ENCODE data around the gene AQP2.
A peak's percentile ranks its signal among the peaks of the same experiment; 100 is the strongest.

AQP2 gene

DNA sequence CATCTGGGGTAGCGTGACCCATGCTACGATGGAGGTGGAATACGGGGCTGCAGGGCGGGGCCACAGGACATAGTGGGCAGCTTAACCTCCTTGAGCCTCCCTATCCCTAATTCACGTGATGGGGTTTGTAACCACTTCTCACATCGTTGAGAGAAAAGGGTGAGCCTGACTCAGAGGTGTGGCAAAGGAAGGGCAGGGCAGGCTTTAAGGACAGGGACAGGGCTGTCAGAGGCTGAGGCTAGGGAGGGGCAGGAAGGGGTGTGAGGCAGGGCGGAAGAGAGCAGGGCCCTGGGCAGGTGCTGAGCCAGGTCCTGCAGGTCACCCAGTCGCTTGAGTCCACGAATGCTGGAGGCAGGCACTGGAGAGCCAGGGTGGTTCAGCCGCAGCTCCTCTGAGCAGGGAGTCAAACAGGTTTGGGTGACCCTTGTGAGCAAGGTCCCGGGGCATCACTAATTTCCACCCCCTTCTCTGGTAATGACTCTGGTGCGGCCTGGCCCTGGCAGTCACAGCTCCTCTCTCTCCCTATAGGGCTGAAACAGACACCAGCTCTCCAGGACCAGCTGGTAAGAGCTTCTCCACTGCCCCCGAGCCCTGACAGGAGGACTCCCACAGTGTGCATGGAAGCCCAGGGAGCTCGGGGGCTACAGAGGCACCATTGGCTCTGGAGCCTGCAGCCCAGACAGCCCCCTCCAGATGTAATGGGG lies 7.5 kb upstream of the AQP2 start:
- POLR2A ChIA-PET = no interaction called here
- H3K4me1 ChIP-seq (ENCODE audit: control insufficient read depth, insufficient read depth, low read length) = no peaks in the 10 kb centered on the region
- H3K36me3 ChIP-seq (ENCODE audit: control insufficient read depth in 2 of 2, insufficient read depth in 1 of 2, low read length in 2 of 2) = no peaks in the 10 kb centered on the region

GRCh38 chr12:49943625-49943960 lies 6.9 kb upstream of the AQP2 start:
- Histone ChIP-seq H3K36me3 (ENCODE audit: control insufficient read depth in 2 of 2, insufficient read depth in 1 of 2, low read length in 2 of 2) (no peaks in the 10 kb centered on the region), H3K4me3 (ENCODE audit: low read depth, low read length) (no peak overlapping the region), H3K4me1 (ENCODE audit: control insufficient read depth, insufficient read depth, low read length) (no peaks in the 10 kb centered on the region), H3K27ac (ENCODE audit: extremely low read depth, low read depth, low read length) (no peak overlapping the region), H3K9me3 (ENCODE audit: control insufficient read depth, insufficient read depth, low read depth, low read length) (no peaks in the 10 kb centered on the region)
- ChIA-PET POLR2A (no interaction called here), CTCF (interaction anchor here (0.6 to 2.3 kb wide), 6 partner anchors 14 to 215 kb away, joined by 3 to 8 read pairs (median 4); no protein-coding TSS in a partner anchor)
- TF ChIP-seq ZNF16 (tag by site-specific recombination; IDR thresholded peaks at IDR 0.05; ENCODE audit: low read depth) (peak; percentile 83; the same call in 1 of the 2 replicates), ZNF792 (tag by site-specific recombination; IDR thresholded peaks at IDR 0.05) (no peak)

More for the DNA sequence above, 7.5 kb upstream of the AQP2 start:
- CTCF ChIA-PET = interaction anchor here (0.6 to 2.3 kb wide), 10 partner anchors 13 to 215 kb away, joined by 3 to 8 read pairs (median 4); no protein-coding TSS in a partner anchor
- Histone ChIP-seq H3K9me3 (ENCODE audit: control insufficient read depth, insufficient read depth, low read depth, low read length) (no peaks in the 10 kb centered on the region), H3K27ac (ENCODE audit: extremely low read depth, low read depth, low read length) (no peak overlapping the region), H3K4me3 (ENCODE audit: low read depth, low read length) (no peak overlapping the region)
- TF ChIP-seq, protein P1, sequence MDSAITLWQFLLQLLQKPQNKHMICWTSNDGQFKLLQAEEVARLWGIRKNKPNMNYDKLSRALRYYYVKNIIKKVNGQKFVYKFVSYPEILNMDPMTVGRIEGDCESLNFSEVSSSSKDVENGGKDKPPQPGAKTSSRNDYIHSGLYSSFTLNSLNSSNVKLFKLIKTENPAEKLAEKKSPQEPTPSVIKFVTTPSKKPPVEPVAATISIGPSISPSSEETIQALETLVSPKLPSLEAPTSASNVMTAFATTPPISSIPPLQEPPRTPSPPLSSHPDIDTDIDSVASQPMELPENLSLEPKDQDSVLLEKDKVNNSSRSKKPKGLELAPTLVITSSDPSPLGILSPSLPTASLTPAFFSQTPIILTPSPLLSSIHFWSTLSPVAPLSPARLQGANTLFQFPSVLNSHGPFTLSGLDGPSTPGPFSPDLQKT (IDR thresholded peaks at IDR 0.05; ENCODE audit: borderline replicate concordance, low read depth, low read length) = no peak
- TF ChIP-seq, protein P2, sequence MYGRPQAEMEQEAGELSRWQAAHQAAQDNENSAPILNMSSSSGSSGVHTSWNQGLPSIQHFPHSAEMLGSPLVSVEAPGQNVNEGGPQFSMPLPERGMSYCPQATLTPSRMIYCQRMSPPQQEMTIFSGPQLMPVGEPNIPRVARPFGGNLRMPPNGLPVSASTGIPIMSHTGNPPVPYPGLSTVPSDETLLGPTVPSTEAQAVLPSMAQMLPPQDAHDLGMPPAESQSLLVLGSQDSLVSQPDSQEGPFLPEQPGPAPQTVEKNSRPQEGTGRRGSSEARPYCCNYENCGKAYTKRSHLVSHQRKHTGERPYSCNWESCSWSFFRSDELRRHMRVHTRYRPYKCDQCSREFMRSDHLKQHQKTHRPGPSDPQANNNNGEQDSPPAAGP (tag by site-specific recombination; IDR thresholded peaks at IDR 0.05) = peak; percentile 59; the same call in 1 of the 2 replicates
- TF ChIP-seq KLF1 (tag by site-specific recombination; IDR thresholded peaks at IDR 0.05) = peak; percentile 87

DNA sequence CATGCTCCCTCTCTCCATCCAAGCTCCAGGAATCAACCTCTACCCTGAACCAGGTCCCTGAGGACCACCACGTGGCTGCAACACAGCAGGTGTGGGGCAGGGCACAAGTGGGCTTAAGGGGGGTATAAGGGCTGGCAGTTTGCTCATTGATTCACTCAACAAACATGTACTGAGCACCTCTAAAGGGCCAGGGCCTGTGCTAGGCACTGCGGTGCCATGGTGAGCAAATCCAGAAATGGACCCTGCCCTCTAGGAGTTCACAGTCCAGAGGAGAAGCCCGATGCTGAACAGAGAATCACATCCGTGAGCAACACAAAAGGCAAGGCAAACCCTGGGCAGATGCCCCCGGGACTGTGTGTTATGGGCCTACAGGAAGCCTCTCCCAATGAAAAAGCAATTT lies 6.5 kb upstream of the AQP2 start:
- Histone ChIP-seq H3K27ac (ENCODE audit: extremely low read depth, low read depth, low read length) (no peak overlapping the region), H3K9me3 (ENCODE audit: control insufficient read depth, insufficient read depth, low read depth, low read length) (no peaks in the 10 kb centered on the region), H3K4me1 (ENCODE audit: control insufficient read depth, insufficient read depth, low read length) (no peaks in the 10 kb centered on the region), H3K4me3 (ENCODE audit: low read depth, low read length) (no peak overlapping the region), H3K36me3 (ENCODE audit: control insufficient read depth in 2 of 2, insufficient read depth in 1 of 2, low read length in 2 of 2) (no peaks in the 10 kb centered on the region)
- TF ChIP-seq ZXDB (tag by site-specific recombination; IDR thresholded peaks at IDR 0.05) = no peak
- TF ChIP-seq ZNF184 (tag by site-specific recombination; IDR thresholded peaks at IDR 0.05) = no peak
- no peak for TF ChIP-seq YY2 (tag by site-specific recombination; IDR thresholded peaks at IDR 0.05)
- TF ChIP-seq ZNF266 (tag by site-specific recombination; IDR thresholded peaks at IDR 0.05; ENCODE audit: low read depth) = no peak
- TF ChIP-seq SCRT1 (tag by site-specific recombination; IDR thresholded peaks at IDR 0.05; ENCODE audit: borderline replicate concordance) = no peak
- no peak for TF ChIP-seq ZNF341 (tag by site-specific recombination; IDR thresholded peaks at IDR 0.05; ENCODE audit: low read depth)
- TF ChIP-seq ZNF610 (tag by site-specific recombination; IDR thresholded peaks at IDR 0.05; ENCODE audit: borderline replicate concordance) = no peak
- TF ChIP-seq ZNF16 (tag by site-specific recombination; IDR thresholded peaks at IDR 0.05; ENCODE audit: low read depth) = no peak
- no peak for TF ChIP-seq ZSCAN16 (tag by site-specific recombination; IDR thresholded peaks at IDR 0.05)
- TF ChIP-seq ZBTB21 (tag by site-specific recombination; IDR thresholded peaks at IDR 0.05) = no peak
- TF ChIP-seq ZIC2 (tag by site-specific recombination; IDR thresholded peaks at IDR 0.05) = no peak
- TF ChIP-seq EGR2 (tag by site-specific recombination; IDR thresholded peaks at IDR 0.05; ENCODE audit: low read depth) = no peak
- TF ChIP-seq, protein P3, sequence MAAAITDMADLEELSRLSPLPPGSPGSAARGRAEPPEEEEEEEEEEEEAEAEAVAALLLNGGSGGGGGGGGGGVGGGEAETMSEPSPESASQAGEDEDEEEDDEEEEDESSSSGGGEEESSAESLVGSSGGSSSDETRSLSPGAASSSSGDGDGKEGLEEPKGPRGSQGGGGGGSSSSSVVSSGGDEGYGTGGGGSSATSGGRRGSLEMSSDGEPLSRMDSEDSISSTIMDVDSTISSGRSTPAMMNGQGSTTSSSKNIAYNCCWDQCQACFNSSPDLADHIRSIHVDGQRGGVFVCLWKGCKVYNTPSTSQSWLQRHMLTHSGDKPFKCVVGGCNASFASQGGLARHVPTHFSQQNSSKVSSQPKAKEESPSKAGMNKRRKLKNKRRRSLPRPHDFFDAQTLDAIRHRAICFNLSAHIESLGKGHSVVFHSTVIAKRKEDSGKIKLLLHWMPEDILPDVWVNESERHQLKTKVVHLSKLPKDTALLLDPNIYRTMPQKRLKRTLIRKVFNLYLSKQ (tag by site-specific recombination; IDR thresholded peaks at IDR 0.05; ENCODE audit: borderline replicate concordance) = no peak
- no peak for TF ChIP-seq ZNF776 (tag by site-specific recombination; IDR thresholded peaks at IDR 0.05; ENCODE audit: borderline replicate concordance)
- no peak for TF ChIP-seq BCL11B (tag by site-specific recombination; IDR thresholded peaks at IDR 0.05; ENCODE audit: low read depth)
- TF ChIP-seq ZNF76 (tag by site-specific recombination; IDR thresholded peaks at IDR 0.05; ENCODE audit: borderline replicate concordance, low read depth) = no peak
- no peak for TF ChIP-seq ZNF777 (tag by site-specific recombination; IDR thresholded peaks at IDR 0.05; ENCODE audit: borderline replicate concordance)
- TF ChIP-seq KLF9 (tag by site-specific recombination; IDR thresholded peaks at IDR 0.05; ENCODE audit: low read depth) = no peak
- no peak for TF ChIP-seq MEIS1 (CRISPR knock-in tag; IDR thresholded peaks at IDR 0.05; ENCODE audit: borderline replicate concordance)
- no peak for TF ChIP-seq PRDM10 (tag by site-specific recombination; IDR thresholded peaks at IDR 0.05)
- CTCF ChIA-PET = interaction anchor here (0.6 to 2.3 kb wide), 6 partner anchors 14 to 214 kb away, joined by 3 to 8 read pairs (median 4); no protein-coding TSS in a partner anchor
- POLR2A ChIA-PET = no interaction called here
